SK-MEL-5 (cell line): ENCODE measurements around the gene DENND5A. TPM values are rescaled to one million over a fixed set of nuclear protein-coding genes. Genes with fewer than 3 reads are reported as not detected.
"Not testable (repeated sequence)": the region's sequence is repeated elsewhere in the genome, so short reads cannot be mapped to it uniquely, and the experiment has no call there.

Experiments
- DNase-seq: peaks from one replicate; pipeline ENCODE4 v3.0.0-alpha.2; 2016; ENCODE audit warnings: low read depth, low spot score
- in situ Hi-C: cut with HindIII; loops from 2 replicates; pipeline ENCODE4 v1.10.0; 2016; ENCODE audit warnings: low sequenced_read_pairs, high pct_unique_total_duplicates, low pct_unique_long_range_greater_than_20kb
- total RNA-seq: library from RNA; depleted of rRNA; stranded (reverse); fragments of >200 nt; shearing (Covaris generic); gene quantifications from 2 replicates; pipeline ENCODE4 v1.2.3, GENCODE V29; 2014

Gene DENND5A
- total RNA-seq, 1 experiment from 2014 or later: 63.9 TPM

- in situ Hi-C loops: no loop called here
- no peak for DNase-seq
Observed at GRCh38 chr11:9230296-9230695, 34.9 kb downstream of the DENND5A start.

- in situ Hi-C loops: no loop called here
- DNase-seq: no peak
Observed at GRCh38 chr11:9228091-9228490, 37.1 kb downstream of the DENND5A start.

GRCh38 chr11:9225748-9226298, 39.3 kb downstream of the DENND5A start:
- in situ Hi-C loops: no loop called here
- no peak for DNase-seq

GRCh38 chr11:9222654-9223053, 42.5 kb downstream of the DENND5A start:
- no peak for DNase-seq
- in situ Hi-C loops: no loop called here

- in situ Hi-C loops, DNase-seq: not testable (repeated sequence)
Observed at GRCh38 chr11:9220853-9221252, 44.3 kb downstream of the DENND5A start.

GRCh38 chr11:9219572-9219971, 45.6 kb downstream of the DENND5A start:
- in situ Hi-C loops: no loop called here
- DNase-seq: no peak

GRCh38 chr11:9219115-9219514, 46.0 kb downstream of the DENND5A start:
- peak; percentile 10 for DNase-seq
- in situ Hi-C loops: no loop called here

GRCh38 chr11:9214765-9215164, 50.4 kb downstream of the DENND5A start:
- in situ Hi-C loops: no loop called here
- DNase-seq: no peak

GRCh38 chr11:9211322-9211721, 53.8 kb downstream of the DENND5A start:
- in situ Hi-C loops: no loop called here
- DNase-seq: no peak

- DNase-seq: no peak
- in situ Hi-C loops: no loop called here
Observed at GRCh38 chr11:9210922-9211320, 54.2 kb downstream of the DENND5A start.

GRCh38 chr11:9210224-9210921, 54.8 kb downstream of the DENND5A start:
- DNase-seq: no peak
- in situ Hi-C loops: no loop called here

- DNase-seq, in situ Hi-C loops: not testable (repeated sequence)
Observed at GRCh38 chr11:9209604-9210003, 55.5 kb downstream of the DENND5A start.

- DNase-seq: no peak
- in situ Hi-C loops: no loop called here
Observed at GRCh38 chr11:9208726-9209501, 56.2 kb downstream of the DENND5A start.

- in situ Hi-C loops: no loop called here
- DNase-seq: no peak
Observed at GRCh38 chr11:9207229-9207628, 57.9 kb downstream of the DENND5A start.

GRCh38 chr11:9206496-9206895, 58.7 kb downstream of the DENND5A start:
- no peak for DNase-seq
- in situ Hi-C loops: no loop called here

- peak; percentile 28 for DNase-seq
- in situ Hi-C loops: no loop called here
Observed at GRCh38 chr11:9203691-9204311, 61.3 kb downstream of the DENND5A start.

GRCh38 chr11:9201372-9202162, 63.6 kb downstream of the DENND5A start:
- in situ Hi-C loops: no loop called here
- no peak for DNase-seq

- in situ Hi-C loops: no loop called here
- no peak for DNase-seq
Observed at GRCh38 chr11:9200471-9200870, 64.7 kb downstream of the DENND5A start.
